ENCODE measurements around the gene FAAH. TPM values are rescaled to one million over a fixed set of nuclear protein-coding genes. Genes with fewer than 3 reads are reported as not detected.

The FAAH gene
- polyA plus RNA-seq, 1 experiment: 0.06 TPM

DNA sequence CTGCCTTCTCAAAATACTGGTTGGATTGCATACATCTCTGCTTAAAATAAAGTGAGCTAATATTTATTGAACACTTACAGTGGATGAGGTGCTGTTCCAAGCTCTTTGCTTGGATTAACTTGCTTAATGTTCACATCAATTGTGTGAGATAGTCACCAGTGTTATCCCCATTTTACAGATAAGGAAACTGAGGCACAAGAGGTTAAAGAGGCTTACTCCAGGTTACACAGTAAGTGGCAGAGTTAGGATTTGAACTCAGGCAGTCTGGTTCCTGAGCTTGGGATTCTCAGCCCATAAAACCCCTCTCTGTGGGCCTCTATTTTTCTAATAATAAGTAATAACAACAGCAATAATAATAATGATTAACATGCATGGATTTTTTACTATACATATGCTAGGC lies 13.6 kb upstream of the FAAH start:
- no peak for DNase-seq (ENCODE audit: low read depth, low spot score)
- no peaks in the 10 kb centered on the region for H3K27me3 ChIP-seq (ENCODE audit: control insufficient read depth, insufficient read depth, low read length)
- CTCF ChIA-PET: interaction anchor here (1.4 kb wide), 1 partner anchor 33 kb away, joined by 4 read pairs; no protein-coding TSS in a partner anchor
- H3K27ac ChIP-seq (ENCODE audit: low read depth, low read length): no peak overlapping the region
- POLR2A ChIA-PET: no interaction called here
- H3K9me3 ChIP-seq (ENCODE audit: control insufficient read depth, insufficient read depth, low read length): peaks cover 11% of the 10 kb centered on the region; the same call in 1 of the 2 replicates
- TF ChIP-seq, protein P1, sequence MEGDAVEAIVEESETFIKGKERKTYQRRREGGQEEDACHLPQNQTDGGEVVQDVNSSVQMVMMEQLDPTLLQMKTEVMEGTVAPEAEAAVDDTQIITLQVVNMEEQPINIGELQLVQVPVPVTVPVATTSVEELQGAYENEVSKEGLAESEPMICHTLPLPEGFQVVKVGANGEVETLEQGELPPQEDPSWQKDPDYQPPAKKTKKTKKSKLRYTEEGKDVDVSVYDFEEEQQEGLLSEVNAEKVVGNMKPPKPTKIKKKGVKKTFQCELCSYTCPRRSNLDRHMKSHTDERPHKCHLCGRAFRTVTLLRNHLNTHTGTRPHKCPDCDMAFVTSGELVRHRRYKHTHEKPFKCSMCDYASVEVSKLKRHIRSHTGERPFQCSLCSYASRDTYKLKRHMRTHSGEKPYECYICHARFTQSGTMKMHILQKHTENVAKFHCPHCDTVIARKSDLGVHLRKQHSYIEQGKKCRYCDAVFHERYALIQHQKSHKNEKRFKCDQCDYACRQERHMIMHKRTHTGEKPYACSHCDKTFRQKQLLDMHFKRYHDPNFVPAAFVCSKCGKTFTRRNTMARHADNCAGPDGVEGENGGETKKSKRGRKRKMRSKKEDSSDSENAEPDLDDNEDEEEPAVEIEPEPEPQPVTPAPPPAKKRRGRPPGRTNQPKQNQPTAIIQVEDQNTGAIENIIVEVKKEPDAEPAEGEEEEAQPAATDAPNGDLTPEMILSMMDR (IDR thresholded peaks at IDR 0.05; ENCODE audit: low read depth, low read length): no peak
- no peak overlapping the region for H3K4me3 ChIP-seq (ENCODE audit: low read depth, low read length)

DNA sequence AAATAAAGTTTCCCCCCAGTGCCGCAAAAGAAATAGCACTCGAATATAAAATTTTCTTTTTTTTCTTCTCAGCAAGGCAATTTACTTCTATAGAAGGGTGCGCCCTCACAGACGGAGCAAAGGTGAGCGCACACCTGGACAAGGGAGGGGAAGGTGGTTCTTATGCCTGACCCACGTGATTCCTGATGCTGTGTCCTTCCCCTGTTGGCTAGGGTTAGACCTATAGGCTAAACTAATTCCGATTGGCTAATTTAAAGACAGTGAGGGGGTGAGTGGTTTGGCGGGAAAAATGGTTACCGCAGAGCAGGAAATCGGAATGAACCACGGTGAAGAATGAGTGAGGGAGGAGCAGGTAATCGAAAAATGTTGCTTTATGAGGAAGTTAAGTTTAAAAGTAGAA lies 607 bp upstream of the FAAH start:
- POLR2A ChIA-PET: no interaction called here
- CTCF ChIA-PET: interaction anchor here (0.6 kb wide), 1 partner anchor 139 kb away, joined by 3 read pairs; no protein-coding TSS in a partner anchor

DNA sequence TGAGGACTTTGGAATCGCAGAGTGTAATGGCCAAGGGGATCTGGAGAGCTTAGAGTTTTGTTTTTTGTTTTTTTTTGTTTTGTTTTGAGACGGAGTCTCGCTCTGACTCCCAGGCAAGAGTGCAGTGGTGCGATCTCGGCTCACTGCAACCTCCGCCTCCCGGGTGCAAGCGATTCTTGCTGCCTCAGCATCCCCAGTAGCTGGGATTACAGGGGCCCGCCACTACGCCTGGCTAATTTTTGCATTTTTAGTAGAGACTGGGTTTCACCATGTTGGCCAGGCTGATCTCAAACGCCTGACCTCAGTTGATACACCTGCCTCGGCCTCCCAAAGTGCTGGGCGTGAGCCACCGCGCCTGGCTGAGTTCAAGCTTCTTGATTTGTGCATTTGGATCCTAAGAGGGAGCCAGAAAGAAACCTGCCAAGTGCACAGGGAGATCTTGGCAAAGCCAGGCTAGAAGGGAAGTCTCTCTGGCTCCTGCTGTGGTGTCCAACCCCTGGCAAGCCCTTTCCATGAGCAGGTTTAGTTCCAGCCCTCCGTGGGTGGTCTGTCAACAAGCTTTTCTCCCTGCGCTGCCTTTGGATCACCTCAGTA lies 852 bp downstream of the FAAH start:
- Histone ChIP-seq H3K9me3 (ENCODE audit: control insufficient read depth, insufficient read depth, low read length) (peaks cover 33% of the 10 kb centered on the region), H3K4me3 (ENCODE audit: low read depth, low read length) (no peak overlapping the region)
- CTCF ChIA-PET: no interaction called here

More for the DNA sequence above, 607 bp upstream of the FAAH start:
- Histone ChIP-seq H3K9me3 (ENCODE audit: control insufficient read depth, insufficient read depth, low read length) (peaks cover 33% of the 10 kb centered on the region), H3K27me3 (ENCODE audit: control insufficient read depth, insufficient read depth, low read length) (peaks cover 50% of the 10 kb centered on the region), H3K27ac (ENCODE audit: low read depth, low read length) (no peak overlapping the region), H3K4me3 (ENCODE audit: low read depth, low read length) (no peak overlapping the region)
- DNase-seq (ENCODE audit: low read depth, low spot score): no peak
- TF ChIP-seq, protein P1 (IDR thresholded peaks at IDR 0.05; ENCODE audit: low read depth, low read length): no peak

DNA sequence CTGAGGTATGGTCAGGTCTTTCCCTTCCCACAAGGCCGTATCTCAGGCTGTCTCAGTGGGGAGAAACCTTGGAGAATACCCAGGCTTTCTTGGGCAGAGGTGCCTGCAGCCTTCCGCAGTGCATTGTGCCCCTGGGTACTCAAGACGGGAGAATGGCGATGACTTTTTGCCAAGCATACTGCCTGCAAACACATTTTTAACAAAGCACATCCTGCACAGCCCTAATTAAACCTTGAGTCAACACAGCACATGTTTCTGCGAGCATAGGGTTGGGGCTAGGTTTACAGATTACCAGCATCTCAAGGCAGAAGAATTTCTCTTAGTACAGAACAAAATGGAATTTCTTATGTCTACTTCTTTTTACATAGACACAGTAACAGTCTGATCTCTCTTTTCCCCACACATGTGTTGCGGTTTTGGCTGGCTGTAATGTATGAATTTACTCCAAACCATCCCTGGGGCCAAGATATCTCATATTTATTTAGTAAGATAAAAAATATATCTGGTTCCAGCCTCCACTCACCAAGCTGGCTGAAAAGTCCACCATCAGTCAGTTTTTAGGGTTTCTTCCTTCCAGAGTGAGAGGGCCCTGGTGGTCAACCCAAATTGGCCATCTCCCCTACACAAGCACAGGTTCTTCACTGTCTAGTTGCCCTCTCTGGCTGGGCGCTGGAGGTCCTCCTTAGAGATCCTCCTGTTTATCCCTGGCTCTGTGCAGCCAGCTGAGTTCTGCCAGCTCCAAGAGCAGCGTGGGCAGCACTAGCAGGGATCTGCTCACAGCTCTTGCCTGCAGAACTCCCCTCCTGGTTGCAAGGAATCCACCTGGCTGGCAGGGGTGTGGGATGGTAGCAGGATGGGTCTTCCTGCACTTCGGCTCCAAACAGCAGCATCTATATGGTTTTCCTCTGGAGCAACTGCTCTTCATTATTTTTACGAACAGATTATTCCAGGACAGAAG lies 2.6 kb downstream of the FAAH start:
- TF ChIP-seq, protein P1 (IDR thresholded peaks at IDR 0.05; ENCODE audit: low read depth, low read length): no peak
- POLR2A ChIA-PET: no interaction called here
- DNase-seq (ENCODE audit: low read depth, low spot score): no peak
- H3K9me3 ChIP-seq (ENCODE audit: control insufficient read depth, insufficient read depth, low read length): peaks cover 33% of the 10 kb centered on the region
- H3K4me3 ChIP-seq (ENCODE audit: low read depth, low read length): no peak overlapping the region
- H3K27me3 ChIP-seq (ENCODE audit: control insufficient read depth, insufficient read depth, low read length): peaks cover 55% of the 10 kb centered on the region
- CTCF ChIA-PET: interaction anchor here (1.3 kb wide), 1 partner anchor 136 kb away, joined by 3 read pairs; no protein-coding TSS in a partner anchor
- no peak overlapping the region for H3K27ac ChIP-seq (ENCODE audit: low read depth, low read length)

More for the DNA sequence above, 852 bp downstream of the FAAH start:
- no peak overlapping the region for H3K27ac ChIP-seq (ENCODE audit: low read depth, low read length)
- peaks cover 56% of the 10 kb centered on the region for H3K27me3 ChIP-seq (ENCODE audit: control insufficient read depth, insufficient read depth, low read length)
- POLR2A ChIA-PET: no interaction called here
- TF ChIP-seq, protein P1 (IDR thresholded peaks at IDR 0.05; ENCODE audit: low read depth, low read length): no peak
- no peak for DNase-seq (ENCODE audit: low read depth, low spot score)

All from AG04450 (cell line).